Esophagus muscularis mucosa (tissue), 4 donors: ENCODE data around the gene HSD17B1. TPM values are rescaled to one million over a fixed set of nuclear protein-coding genes. Genes with fewer than 3 reads are reported as not detected.
A peak's percentile ranks its signal among the peaks of the same experiment; 100 is the strongest.

ENCODE experiments used
- DNase-seq: peaks from one replicate; pipeline ENCODE4 v3.0.0-alpha.2; 2017; ENCODE audit errors: extremely low spot score
- H3K27ac ChIP-seq, 4 donors: fragments of 200-600 bp; sonication (generic); replicated peaks in 1 of 4; 1 replicate in 3 of 4; 2 replicates in 1 of 4; pipeline ENCODE4 v1.5.1; 2016 to 2019; ENCODE audit warnings: mild to moderate bottlenecking in 1 of 4
- H3K27me3 ChIP-seq, 4 donors: fragments of 200-600 bp; sonication (generic); one replicate each; pipeline versions ENCODE4 v1.5.1 to v1.6.0; 2016 to 2019
- H3K36me3 ChIP-seq, 4 donors: fragments of 200-600 bp; sonication (generic); one replicate each; pipeline ENCODE4 v1.5.1; 2016 to 2019
- H3K4me1 ChIP-seq, 4 donors: fragments of 200-600 bp; sonication (generic); one replicate each; pipeline ENCODE4 v1.5.1; 2016 to 2019
- H3K4me3 ChIP-seq, 4 donors: fragments of 200-600 bp; sonication (generic); 1 replicate in 2 of 4; 2 replicates in 2 of 4; pipeline ENCODE4 v1.5.1; 2016 to 2019; ENCODE audit warnings: mild to moderate bottlenecking in 4 of 4, moderate library complexity in 1 of 4
- H3K9me3 ChIP-seq, 4 donors: fragments of 200-600 bp; sonication (generic); 1 replicate in 3 of 4; 2 replicates in 1 of 4; pipeline ENCODE4 v1.5.1; 2016 to 2019
- CTCF ChIP-seq, 3 experiments: fragments of 200-600 bp in 2 of 3; fragments of 450-650 bp in 1 of 3; sonication (generic) in 2 of 3; IDR thresholded peaks; one replicate each; pipeline ENCODE4 v1.5.1; 2017 to 2019; ENCODE audit warnings: antibody characterized with exemption in 3 of 3, mild to moderate bottlenecking in 2 of 3, moderate library complexity in 1 of 3
- EP300 ChIP-seq: sonication (generic); formaldehyde crosslinking; IDR thresholded peaks from one replicate; pipeline ENCODE4 v1.6.1; 2017; ENCODE audit warnings: antibody characterized with exemption
- POLR2A ChIP-seq: fragments of 450-650 bp; IDR thresholded peaks from one replicate; pipeline ENCODE4 v1.6.1; 2017; ENCODE audit warnings: antibody characterized with exemption, moderate library complexity, mild to moderate bottlenecking, low read depth
- POLR2AphosphoS5 ChIP-seq, 2 donors: sonication (generic); formaldehyde crosslinking; IDR thresholded peaks; one replicate each; pipeline ENCODE4 v1.6.1; 2017; ENCODE audit warnings: antibody characterized with exemption in 2 of 2
- whole genome bisulfite sequencing: methylation state at CpG from one replicate; pipeline ENCODE4 v1.1.5; 2018; 5-methylcytosine and 5-hydroxymethylcytosine counted together
- intact Hi-C: fragments of 100-400 bp; cut with DNase I; formaldehyde crosslinking; loops from one replicate; pipeline ENCODE4 v1.15.1; 2023
- total RNA-seq, 4 donors: library from RNA; depleted of rRNA; stranded (reverse); fragments of >200 nt; gene quantifications; one replicate each; pipeline versions ENCODE4 v1.1.0 to v1.2.1, GENCODE V29; 2016

HSD17B1 gene
- total RNA-seq, 4 donors from 2014 or later: 0.13 to 2.5 (median 0.62) TPM

- peaks cover 33 to 80% (median 72%) of the 10 kb centered on the region in 4 donors for H3K4me1 ChIP-seq
- no peak for DNase-seq
- 84% methylated on average over 4 of the region's 6 CpGs for WGBS
Observed at GRCh38 chr17:42526031-42526444, 26.7 kb upstream of the HSD17B1 start.

GRCh38 chr17:42527932-42528331 is 24.8 kb upstream of the HSD17B1 start:
- peaks cover 15 to 78% (median 69%) of the 10 kb centered on the region in 4 donors for H3K4me1 ChIP-seq
- peaks cover 0 to 2% (median under 1%) of the 10 kb centered on the region in 4 donors for H3K36me3 ChIP-seq
- no peak overlapping the region for H3K27ac ChIP-seq
- DNase-seq: no peak
- no peaks in the 10 kb centered on the region for H3K27me3 ChIP-seq
- TF ChIP-seq POLR2A (no peak), POLR2AphosphoS5 (IDR thresholded peaks at IDR 0.05) (no peak), EP300 (no peak), CTCF (IDR thresholded peaks at IDR 0.05) (no peak)
- H3K9me3 ChIP-seq: no peaks in the 10 kb centered on the region
- H3K4me3 ChIP-seq: no peak overlapping the region
- WGBS: 85% methylated on average over 6 of the region's 6 CpGs
- intact Hi-C loops: no loop called here

More at GRCh38 chr17:42526031-42526444, 26.7 kb upstream of the HSD17B1 start:
- Histone ChIP-seq H3K27ac (peak overlapping the region; percentile 51 to 98 (median 96)), H3K9me3 (no peaks in the 10 kb centered on the region), H3K27me3 (no peaks in the 10 kb centered on the region), H3K36me3 (peaks cover 0 to 19% (median 3%) of the 10 kb centered on the region in 4 donors), H3K4me3 (no peak overlapping the region)
- intact Hi-C loops: no loop called here
- no peak for TF ChIP-seq POLR2AphosphoS5 (IDR thresholded peaks at IDR 0.05)
- TF ChIP-seq EP300: no peak
- TF ChIP-seq POLR2A: no peak
- no peak for TF ChIP-seq CTCF (IDR thresholded peaks at IDR 0.05)

GRCh38 chr17:42529061-42529460 is 23.7 kb upstream of the HSD17B1 start:
- WGBS: 62% methylated on average over 3 of the region's 3 CpGs
- Histone ChIP-seq H3K4me3 (no peak overlapping the region), H3K27ac (no peak overlapping the region), H3K36me3 (no peaks in the 10 kb centered on the region), H3K27me3 (no peaks in the 10 kb centered on the region), H3K4me1 (peaks cover 11 to 67% (median 60%) of the 10 kb centered on the region in 4 donors), H3K9me3 (no peaks in the 10 kb centered on the region)
- intact Hi-C loops: no loop called here
- DNase-seq: no peak
- TF ChIP-seq POLR2AphosphoS5 (IDR thresholded peaks at IDR 0.05): no peak
- TF ChIP-seq EP300: no peak
- no peak for TF ChIP-seq POLR2A
- TF ChIP-seq CTCF (IDR thresholded peaks at IDR 0.05): no peak

- intact Hi-C loops: no loop called here
- DNase-seq: no peak
- H3K27me3 ChIP-seq: no peaks in the 10 kb centered on the region
- 82% methylated on average over 1 of the region's 2 CpGs for WGBS
- H3K27ac ChIP-seq: peak overlapping the region; percentile 82 to 87 (median 84)
- H3K4me1 ChIP-seq: peaks cover 15 to 62% (median 57%) of the 10 kb centered on the region in 4 donors
- no peaks in the 10 kb centered on the region for H3K36me3 ChIP-seq
- H3K4me3 ChIP-seq: no peak overlapping the region
- no peak for TF ChIP-seq CTCF (IDR thresholded peaks at IDR 0.05)
- H3K9me3 ChIP-seq: no peaks in the 10 kb centered on the region
Observed at GRCh38 chr17:42530952-42531454, 21.7 kb upstream of the HSD17B1 start.
